Endothelial cell of umbilical vein (primary cell): ENCODE data around the gene SETMAR. TPM values are rescaled to one million over a fixed set of nuclear protein-coding genes. Genes with fewer than 3 reads are reported as not detected.

Source experiments
- BruUV-seq: library from RNA; stranded (reverse); fragments of 400-500 nt; replicated peaks from 2 replicates; lab custom pipeline; 2021; lab: Mats Ljungman, UMichigan
- CTCF ChIA-PET: fragments of 300-600, 350-600 bp; sonication (Branson Sonifier 250); formaldehyde crosslinking; loops from one replicate; lab custom pipeline; 2021; ENCODE audit warnings: antibody characterized with exemption, inconsistent platforms; lab: Charles Lee
- POLR2A ChIA-PET: fragments of 300-600, 350-600 bp; sonication (Branson Sonifier 250); formaldehyde crosslinking; loops from one replicate; lab custom pipeline; 2021; ENCODE audit warnings: antibody characterized with exemption, inconsistent platforms; lab: Charles Lee
- DNase-seq: peaks from one replicate; pipeline ENCODE4 v3.0.0-alpha.2; 2011; ENCODE audit warnings: low read depth, low spot score
- FAIRE-seq: peaks from 2 replicates; lab custom pipeline; 2011; peaks lifted over from hg19 to GRCh38; lab: Jason Lieb, UNC
- H2AFZ ChIP-seq: 2 replicates; pipeline ENCODE4 v1.6.0; 2012; ENCODE audit warnings: low read depth, low read length, control low read depth, inconsistent platforms
- H3K27ac ChIP-seq: 2 replicates; pipeline ENCODE4 v1.5.1; 2011; ENCODE audit warnings: low read depth, mild to moderate bottlenecking, control low read depth, low read length, moderate library complexity; ENCODE audit not compliant: insufficient read depth
- H3K27me3 ChIP-seq, 2 experiments: 2 replicates each; pipeline versions ENCODE4 v1.6.0 to v1.6.1; 2011; ENCODE audit warnings: low read length in 2 of 2, mixed read lengths in 1 of 2; ENCODE audit not compliant: control insufficient read depth in 2 of 2, insufficient read depth in 2 of 2
- H3K36me3 ChIP-seq, 2 experiments: 2 replicates in 1 of 2; 3 replicates in 1 of 2; pipeline ENCODE4 v1.5.1; 2011; ENCODE audit warnings: low read length in 2 of 2, mild to moderate bottlenecking in 1 of 2, moderate library complexity in 1 of 2; ENCODE audit not compliant: control insufficient read depth in 2 of 2, insufficient read depth in 2 of 2; ENCODE audit errors: extremely low read depth in 1 of 2
- H3K4me1 ChIP-seq: 3 replicates; pipeline ENCODE4 v1.5.1; 2011; ENCODE audit warnings: mild to moderate bottlenecking, low read length; ENCODE audit not compliant: control insufficient read depth, insufficient read depth; ENCODE audit errors: extremely low read depth
- H3K4me2 ChIP-seq: 2 replicates; pipeline ENCODE4 v1.6.1; 2011; ENCODE audit warnings: low read length, control low read depth, mixed read lengths; ENCODE audit not compliant: insufficient read depth
- H3K4me3 ChIP-seq, 3 experiments: fragments of 200-600 bp in 1 of 3; sonication (generic), shearing (Covaris generic) in 1 of 3; replicated peaks in 1 of 3; 2 replicates each; pipeline ENCODE4 v1.5.1; 2011 to 2016; ENCODE audit warnings: control low read depth in 3 of 3, low read length in 3 of 3, mild to moderate bottlenecking in 2 of 3, inconsistent platforms in 1 of 3, low read depth in 1 of 3, moderate library complexity in 1 of 3; ENCODE audit not compliant: insufficient read depth in 1 of 3
- H3K79me2 ChIP-seq: 2 replicates; pipeline ENCODE4 v1.6.0; 2012; ENCODE audit warnings: low read length, inconsistent platforms; ENCODE audit not compliant: control insufficient read depth, insufficient read depth
- H3K9ac ChIP-seq: replicated peaks from 2 replicates; pipeline ENCODE3; 2011; ENCODE audit warnings: low read length, control low read depth; ENCODE audit not compliant: insufficient read depth; ENCODE audit errors: extremely low read depth
- H3K9me1 ChIP-seq: replicated peaks from 3 replicates; pipeline ENCODE4 v1.6.0; 2011; ENCODE audit warnings: mild to moderate bottlenecking, low read length; ENCODE audit not compliant: control insufficient read depth, insufficient read depth; ENCODE audit errors: extremely low read depth
- H3K9me3 ChIP-seq: replicated peaks from 2 replicates; pipeline ENCODE4 v1.5.1; 2012; ENCODE audit warnings: low read length, inconsistent platforms; ENCODE audit not compliant: control insufficient read depth, insufficient read depth
- H4K20me1 ChIP-seq: replicated peaks from 2 replicates; pipeline ENCODE3; 2011; ENCODE audit warnings: mild to moderate bottlenecking, low read length; ENCODE audit not compliant: control insufficient read depth, insufficient read depth; ENCODE audit errors: extremely low read depth
- CTCF ChIP-seq, 2 donors: IDR thresholded peaks; 1 replicate in 1 of 2; 2 replicates in 1 of 2; pipeline ENCODE4 v1.5.1; 2011; ENCODE audit warnings: low read length in 2 of 2, mild to moderate bottlenecking in 2 of 2, moderate library complexity in 2 of 2, control low read depth in 1 of 2, inconsistent platforms in 1 of 2, low read depth in 1 of 2; ENCODE audit not compliant: insufficient read depth in 1 of 2; ENCODE audit errors: extremely low read depth in 1 of 2
- EZH2 ChIP-seq: IDR thresholded peaks from 2 replicates; pipeline ENCODE4 v1.6.1; 2012; ENCODE audit warnings: borderline replicate concordance, low read depth, mild to moderate bottlenecking, moderate library complexity, low read length, inconsistent platforms; ENCODE audit not compliant: severe bottlenecking
- FOS ChIP-seq: IDR thresholded peaks from 2 replicates; pipeline ENCODE4 v1.6.1; 2011; ENCODE audit warnings: mild to moderate bottlenecking, low read length, moderate library complexity, borderline replicate concordance; ENCODE audit not compliant: insufficient read depth
- GATA2 ChIP-seq: IDR thresholded peaks from 2 replicates; pipeline ENCODE4 v1.7.0; 2011; ENCODE audit warnings: low read depth, mild to moderate bottlenecking, moderate library complexity, mixed read lengths, low read length; ENCODE audit not compliant: insufficient read length, insufficient read depth
- JUN ChIP-seq: IDR thresholded peaks from 2 replicates; pipeline ENCODE4 v1.6.1; 2011; ENCODE audit warnings: borderline replicate concordance, low read depth; ENCODE audit not compliant: insufficient read length, insufficient read depth
- MAX ChIP-seq: IDR thresholded peaks from 2 replicates; pipeline ENCODE4 v1.6.1; 2011; ENCODE audit not compliant: insufficient read depth, insufficient read length
- MYC ChIP-seq: IDR thresholded peaks from one replicate; pipeline ENCODE4 v1.6.1; 2011; ENCODE audit warnings: mild to moderate bottlenecking, low read depth, low read length
- POLR2A ChIP-seq: IDR thresholded peaks from 2 replicates; pipeline ENCODE4 v1.6.1; 2012; ENCODE audit warnings: low read depth, mild to moderate bottlenecking, control low read depth, low read length
- POLR2AphosphoS5 ChIP-seq: IDR thresholded peaks from 2 replicates; pipeline ENCODE4 v1.6.1; 2012; ENCODE audit warnings: low read depth, mild to moderate bottlenecking, control low read depth, low read length, moderate library complexity; ENCODE audit not compliant: insufficient read depth
- dilution Hi-C: fragments of 300-500 bp; cut with MboI; formaldehyde crosslinking; loops from one replicate; pipeline ENCODE4 v1.15.0; 2019; ENCODE audit warnings: low sequenced_read_pairs; ENCODE audit not compliant: extremely low pct_ligation_motif_present
- intact Hi-C: fragments of 100-400 bp; cut with micrococcal nuclease; formaldehyde crosslinking; loops from one replicate; pipeline ENCODE4 v1.10.0; 2022
- polyA plus RNA-seq, 4 experiments: library from polyadenylated mRNA; depleted of rRNA in 3 of 4; stranded (reverse) in 3 of 4; unstranded in 1 of 4; fragments of >200 nt; gene quantifications; 2 replicates each; pipeline versions ENCODE4 v1.2.1 to v1.2.3, GENCODE V29; 2011 to 2012; ENCODE audit warnings: missing spikeins in 1 of 4
- total RNA-seq: library from RNA; stranded (reverse); gene quantifications from 2 replicates; pipeline ENCODE4 v1.2.3, GENCODE V29; 2021

Gene SETMAR
- total and polyA plus RNA-seq, 2 donors (not counting 3 experiments of a cell fraction or from before 2014, with no cell fraction given) = 9.6 to 15.4 TPM

- no peak overlapping the region for H3K9ac ChIP-seq
- dilution Hi-C loops = no loop called here
- DNase-seq = no peak
- TF ChIP-seq EZH2 (no peak), GATA2 (no peak), CTCF (IDR thresholded peaks at IDR 0.05; ENCODE audit: extremely low read depth in 1 of 2, insufficient read depth in 1 of 2, low read depth in 1 of 2, low read length in 2 of 2) (no peak), JUN (no peak), MYC (no peak)
- H3K4me3 ChIP-seq = no peak overlapping the region
- BruUV-seq = no TSS peak
- H4K20me1 ChIP-seq = no peaks in the 10 kb centered on the region
- no peak for FAIRE-seq
- H2AFZ ChIP-seq = no peak overlapping the region
- H3K27me3 ChIP-seq = no peaks in the 10 kb centered on the region
- no peaks in the 10 kb centered on the region for H3K9me3 ChIP-seq
- ChIA-PET CTCF (interaction anchor here (2.0 to 5.2 kb wide), 2 partner anchors 10 to 292 kb away, joined by 10 to 37 read pairs; no protein-coding TSS in a partner anchor), POLR2A (no interaction called here)
- no peak overlapping the region for H3K4me2 ChIP-seq
- no peaks in the 10 kb centered on the region for H3K9me1 ChIP-seq
- no peaks in the 10 kb centered on the region for H3K79me2 ChIP-seq
- H3K36me3 ChIP-seq = no peaks in the 10 kb centered on the region
- no peaks in the 10 kb centered on the region for H3K4me1 ChIP-seq
- intact Hi-C loops = no loop called here
- no peak overlapping the region for H3K27ac ChIP-seq
Observed at GRCh38 chr3:4341336-4341675, 38.1 kb downstream of the SETMAR start.

GRCh38 chr3:4343258-4343657, 40.1 kb downstream of the SETMAR start:
- ChIA-PET CTCF (interaction anchor here (1.9 to 5.2 kb wide), 2 partner anchors 8 to 290 kb away, joined by 13 to 37 read pairs; no protein-coding TSS in a partner anchor), POLR2A (no interaction called here)
- Histone ChIP-seq H3K27me3 (no peaks in the 10 kb centered on the region), H3K4me1 (no peaks in the 10 kb centered on the region), H3K4me2 (no peak overlapping the region), H3K9me1 (no peaks in the 10 kb centered on the region), H3K27ac (no peak overlapping the region), H3K9me3 (no peaks in the 10 kb centered on the region), H3K4me3 (no peak overlapping the region), H3K9ac (no peak overlapping the region), H3K36me3 (no peaks in the 10 kb centered on the region), H4K20me1 (no peaks in the 10 kb centered on the region), H2AFZ (no peak overlapping the region), H3K79me2 (no peaks in the 10 kb centered on the region)
- DNase-seq (no peak), FAIRE-seq (no peak)
- TF ChIP-seq FOS (no peak), EZH2 (no peak), MAX (no peak), MYC (no peak), GATA2 (no peak), JUN (no peak), POLR2A (no peak), POLR2AphosphoS5 (no peak), CTCF (IDR thresholded peaks at IDR 0.05; ENCODE audit: extremely low read depth in 1 of 2, insufficient read depth in 1 of 2, low read depth in 1 of 2, low read length in 2 of 2) (no peak)
- dilution Hi-C loops = no loop called here
- intact Hi-C loops = no loop called here
- no TSS peak for BruUV-seq
